Measurements from ENCODE around the gene ERV3-1.

The ERV3-1 gene

DNA sequence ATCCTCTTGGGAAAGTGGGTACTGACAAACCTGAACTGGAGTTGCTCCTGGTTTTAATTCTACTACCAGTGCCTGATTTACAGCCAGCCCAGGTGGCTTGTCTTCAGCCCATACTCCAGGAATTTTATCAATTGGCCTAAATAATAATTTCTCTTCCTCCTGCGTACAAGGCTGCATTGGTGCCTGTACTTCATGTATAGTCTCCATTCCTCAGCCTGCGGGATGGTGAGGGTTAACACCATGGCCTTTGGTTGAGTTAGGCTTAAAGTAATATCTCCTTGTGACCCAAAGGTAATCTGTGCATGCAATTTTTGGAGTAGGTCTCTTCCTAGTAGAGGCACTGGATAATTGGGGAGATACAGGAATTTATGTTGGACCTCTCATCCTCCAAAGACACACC lies 10.2 kb downstream of the ERV3-1 start:
- peaks cover 16% of the 10 kb centered on the region for H3K9me3 ChIP-seq (ENCODE audit: insufficient read depth, low read length)
- no peaks in the 10 kb centered on the region for H3K27me3 ChIP-seq (ENCODE audit: low read depth, low read length)

GRCh38 chr7:64993901-64994300 lies 12.6 kb downstream of the ERV3-1 start:
- H3K9me3 ChIP-seq (ENCODE audit: insufficient read depth, low read length), result peaks cover 4% of the 10 kb centered on the region; the same call in 1 of the 2 replicates
- TF ChIP-seq EZH2phosphoT487 (IDR thresholded peaks at IDR 0.05; ENCODE audit: low read depth), result no peak
- no peak for TF ChIP-seq CTCF (IDR thresholded peaks at IDR 0.05; ENCODE audit: low read depth, low read length)

More for the DNA sequence above, 10.2 kb downstream of the ERV3-1 start:
- Histone ChIP-seq H3K79me2 (ENCODE audit: low read length) (peaks cover 19% of the 10 kb centered on the region), H4K20me1 (ENCODE audit: insufficient read depth, low read length) (peaks cover 5% of the 10 kb centered on the region; the same call in 1 of the 2 replicates), H3K9ac (ENCODE audit: low read length) (no peak overlapping the region), H3K27ac (ENCODE audit: low read length) (no peak overlapping the region), H3K36me3 (replicated peaks; ENCODE audit: low read depth, low read length) (peaks cover 65% of the 10 kb centered on the region), H3K4me2 (ENCODE audit: low read length) (no peak overlapping the region), H2AFZ (ENCODE audit: low read depth, low read length) (no peak overlapping the region), H3K4me3 (ENCODE audit: low read length) (no peak overlapping the region), H3K4me1 (ENCODE audit: low read length) (peaks cover 13% of the 10 kb centered on the region)
- TF ChIP-seq EZH2phosphoT487 (IDR thresholded peaks at IDR 0.05; ENCODE audit: low read depth) (no peak), CTCF (IDR thresholded peaks at IDR 0.05; ENCODE audit: low read depth, low read length) (no peak)

DNA sequence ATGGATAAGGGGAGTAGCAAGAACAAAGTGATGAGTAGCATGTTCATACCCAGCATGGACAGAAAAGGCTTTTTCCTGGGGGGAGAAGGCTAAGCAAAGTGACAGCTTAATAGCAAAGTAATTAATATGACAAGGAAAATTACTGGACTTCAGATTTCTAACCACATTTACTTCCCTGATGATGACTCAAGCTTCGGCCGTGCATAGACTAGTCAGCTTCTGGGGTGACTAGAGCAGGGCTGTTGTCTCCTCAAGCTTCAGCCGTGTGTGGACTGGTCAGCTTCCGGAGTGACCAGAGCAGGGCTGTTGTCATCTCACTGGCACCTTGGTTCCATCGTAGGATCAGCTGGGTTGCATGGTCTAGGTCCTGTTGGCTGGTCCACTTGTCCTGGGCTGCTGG lies 13.5 kb downstream of the ERV3-1 start:
- Histone ChIP-seq H2AFZ (ENCODE audit: low read depth, low read length) (no peak overlapping the region), H3K79me2 (ENCODE audit: low read length) (no peaks in the 10 kb centered on the region), H4K20me1 (ENCODE audit: insufficient read depth, low read length) (no peaks in the 10 kb centered on the region), H3K4me3 (ENCODE audit: low read length) (no peak overlapping the region), H3K36me3 (replicated peaks; ENCODE audit: low read depth, low read length) (peaks cover 42% of the 10 kb centered on the region), H3K4me2 (ENCODE audit: low read length) (no peak overlapping the region), H3K27ac (ENCODE audit: low read length) (no peak overlapping the region), H3K9ac (ENCODE audit: low read length) (no peak overlapping the region), H3K9me3 (ENCODE audit: insufficient read depth, low read length) (no peaks in the 10 kb centered on the region; the same call in 1 of the 2 replicates), H3K4me1 (ENCODE audit: low read length) (no peaks in the 10 kb centered on the region), H3K27me3 (ENCODE audit: low read depth, low read length) (no peaks in the 10 kb centered on the region)
- no peak for TF ChIP-seq EZH2phosphoT487 (IDR thresholded peaks at IDR 0.05; ENCODE audit: low read depth)
- TF ChIP-seq CTCF (IDR thresholded peaks at IDR 0.05; ENCODE audit: low read depth, low read length), result no peak

More at GRCh38 chr7:64993901-64994300, 12.6 kb downstream of the ERV3-1 start:
- Histone ChIP-seq H3K27ac (ENCODE audit: low read length) (no peak overlapping the region), H3K4me3 (ENCODE audit: low read length) (no peak overlapping the region), H3K79me2 (ENCODE audit: low read length) (peaks cover 5% of the 10 kb centered on the region; the same call in 1 of the 2 replicates), H3K4me1 (ENCODE audit: low read length) (peaks cover 1% of the 10 kb centered on the region), H3K4me2 (ENCODE audit: low read length) (no peak overlapping the region), H3K36me3 (replicated peaks; ENCODE audit: low read depth, low read length) (peaks cover 45% of the 10 kb centered on the region), H3K27me3 (ENCODE audit: low read depth, low read length) (no peaks in the 10 kb centered on the region), H3K9ac (ENCODE audit: low read length) (no peak overlapping the region), H4K20me1 (ENCODE audit: insufficient read depth, low read length) (no peaks in the 10 kb centered on the region), H2AFZ (ENCODE audit: low read depth, low read length) (no peak overlapping the region)

DNA sequence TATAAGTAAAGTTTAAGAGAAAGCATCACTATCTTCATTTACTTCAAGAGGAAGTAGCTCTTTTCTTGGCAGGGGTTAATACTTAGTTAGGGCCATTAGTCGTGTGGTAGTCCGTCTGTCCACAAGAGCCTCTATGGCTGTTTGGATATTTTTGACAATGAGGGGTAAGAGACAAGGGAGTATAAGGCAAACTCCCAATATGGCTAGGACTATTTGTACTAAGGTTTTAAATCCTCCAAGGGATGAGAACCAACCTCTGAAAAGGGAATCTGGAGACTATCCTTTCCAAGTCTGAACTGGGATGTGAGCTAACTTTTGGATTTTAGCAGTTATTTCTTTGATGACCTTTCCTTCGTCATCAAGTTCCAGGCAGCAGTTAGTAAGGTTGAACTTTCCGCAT lies 15.6 kb downstream of the ERV3-1 start, which contains the start of gene ZNF117:
TSS of gene ZNF117 (minus strand) at position 101 of the 400 bp plus-strand sequence.
- Histone ChIP-seq H3K36me3 (replicated peaks; ENCODE audit: low read depth, low read length) (peaks cover 43% of the 10 kb centered on the region), H3K9me3 (ENCODE audit: insufficient read depth, low read length) (no peaks in the 10 kb centered on the region; the same call in 1 of the 2 replicates), H3K27me3 (ENCODE audit: low read depth, low read length) (no peaks in the 10 kb centered on the region), H3K4me3 (ENCODE audit: low read length) (no peak within 1 kb of the TSS), H3K4me2 (ENCODE audit: low read length) (no peak within 1 kb of the TSS), H3K79me2 (ENCODE audit: low read length) (no peaks in the 10 kb centered on the region), H2AFZ (ENCODE audit: low read depth, low read length) (no peak within 1 kb of the TSS), H4K20me1 (ENCODE audit: insufficient read depth, low read length) (no peaks in the 10 kb centered on the region), H3K9ac (ENCODE audit: low read length) (no peak within 1 kb of the TSS), H3K4me1 (ENCODE audit: low read length) (no peaks in the 10 kb centered on the region), H3K27ac (ENCODE audit: low read length) (no peak within 1 kb of the TSS)
- TF ChIP-seq EZH2phosphoT487 (IDR thresholded peaks at IDR 0.05; ENCODE audit: low read depth), result no peak
- no peak for TF ChIP-seq CTCF (IDR thresholded peaks at IDR 0.05; ENCODE audit: low read depth, low read length)
